ENCODE measurements around the gene TLX2. TPM values are rescaled to one million over a fixed set of nuclear protein-coding genes. Genes with fewer than 3 reads are reported as not detected.

TLX2 gene
- total and polyA plus RNA-seq, 2 of the 13 experiments (the other 11 are each of a cell fraction or from before 2014, with no cell fraction given): 0.05 to 0.20 TPM

DNA sequence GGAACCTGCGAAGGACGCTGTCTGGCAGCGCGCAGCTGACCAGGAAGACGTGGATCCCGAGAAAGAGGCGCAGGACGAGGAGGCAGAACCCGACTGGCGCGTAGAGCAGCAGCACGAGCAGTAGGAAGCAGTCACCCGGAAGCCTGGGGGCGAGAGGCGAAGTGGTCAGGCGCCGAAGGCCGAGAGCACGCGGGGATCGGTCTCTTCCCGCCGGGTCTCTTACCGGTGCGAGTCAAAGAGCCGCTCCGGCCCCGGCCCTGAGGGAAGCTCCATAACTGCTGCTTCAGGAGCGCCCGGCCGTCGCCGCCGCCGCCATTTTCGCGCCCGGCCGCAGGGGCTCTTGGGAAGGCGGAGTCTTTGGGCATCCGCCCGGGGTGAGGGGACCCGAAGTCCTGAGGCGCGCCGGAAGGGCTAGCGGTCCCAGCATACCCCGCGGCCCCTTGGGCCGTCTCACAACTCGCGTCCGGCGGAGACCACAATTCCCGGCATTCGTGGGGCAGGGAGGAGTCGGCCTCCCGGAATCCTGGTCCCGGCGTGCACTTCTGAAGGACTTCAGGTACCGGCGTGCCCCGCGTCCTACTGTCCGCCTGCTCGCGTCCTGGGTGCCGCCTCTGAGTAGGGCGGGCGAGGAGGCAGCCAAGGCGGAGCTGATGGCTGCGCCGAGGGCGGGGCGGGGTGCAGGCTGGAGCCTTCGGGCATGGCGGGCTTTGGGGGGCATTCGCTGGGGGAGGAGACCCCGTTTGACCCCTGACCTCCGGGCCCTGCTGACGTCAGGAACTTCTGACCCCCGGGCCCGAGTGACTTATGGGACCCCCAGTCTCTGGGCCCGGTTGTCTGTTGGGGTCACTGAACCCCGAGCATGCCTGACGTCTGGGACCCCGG lies 15.3 kb downstream of the TLX2 start, which contains the start of the genes AUP1 and HTRA2 (continued):
- peak; percentile 60; the same call in 1 of the 2 replicates for TF ChIP-seq ZNF556 (CRISPR knock-in tag; IDR thresholded peaks at IDR 0.05; ENCODE audit: borderline replicate concordance)
- TF ChIP-seq CSRNP2 (CRISPR knock-in tag; conservative IDR thresholded peaks at IDR 0.05; ENCODE audit: low read depth): no peak
- TF ChIP-seq, protein P1, sequence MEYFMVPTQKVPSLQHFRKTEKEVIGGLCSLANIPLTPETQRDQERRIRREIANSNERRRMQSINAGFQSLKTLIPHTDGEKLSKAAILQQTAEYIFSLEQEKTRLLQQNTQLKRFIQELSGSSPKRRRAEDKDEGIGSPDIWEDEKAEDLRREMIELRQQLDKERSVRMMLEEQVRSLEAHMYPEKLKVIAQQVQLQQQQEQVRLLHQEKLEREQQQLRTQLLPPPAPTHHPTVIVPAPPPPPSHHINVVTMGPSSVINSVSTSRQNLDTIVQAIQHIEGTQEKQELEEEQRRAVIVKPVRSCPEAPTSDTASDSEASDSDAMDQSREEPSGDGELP (IDR thresholded peaks at IDR 0.05; ENCODE audit: borderline replicate concordance, low read depth): peak; percentile 53; the same call in 1 of the 2 replicates
- TF ChIP-seq MAFG (CRISPR knock-in tag; IDR thresholded peaks at IDR 0.05): no peak
- TF ChIP-seq, protein P2, sequence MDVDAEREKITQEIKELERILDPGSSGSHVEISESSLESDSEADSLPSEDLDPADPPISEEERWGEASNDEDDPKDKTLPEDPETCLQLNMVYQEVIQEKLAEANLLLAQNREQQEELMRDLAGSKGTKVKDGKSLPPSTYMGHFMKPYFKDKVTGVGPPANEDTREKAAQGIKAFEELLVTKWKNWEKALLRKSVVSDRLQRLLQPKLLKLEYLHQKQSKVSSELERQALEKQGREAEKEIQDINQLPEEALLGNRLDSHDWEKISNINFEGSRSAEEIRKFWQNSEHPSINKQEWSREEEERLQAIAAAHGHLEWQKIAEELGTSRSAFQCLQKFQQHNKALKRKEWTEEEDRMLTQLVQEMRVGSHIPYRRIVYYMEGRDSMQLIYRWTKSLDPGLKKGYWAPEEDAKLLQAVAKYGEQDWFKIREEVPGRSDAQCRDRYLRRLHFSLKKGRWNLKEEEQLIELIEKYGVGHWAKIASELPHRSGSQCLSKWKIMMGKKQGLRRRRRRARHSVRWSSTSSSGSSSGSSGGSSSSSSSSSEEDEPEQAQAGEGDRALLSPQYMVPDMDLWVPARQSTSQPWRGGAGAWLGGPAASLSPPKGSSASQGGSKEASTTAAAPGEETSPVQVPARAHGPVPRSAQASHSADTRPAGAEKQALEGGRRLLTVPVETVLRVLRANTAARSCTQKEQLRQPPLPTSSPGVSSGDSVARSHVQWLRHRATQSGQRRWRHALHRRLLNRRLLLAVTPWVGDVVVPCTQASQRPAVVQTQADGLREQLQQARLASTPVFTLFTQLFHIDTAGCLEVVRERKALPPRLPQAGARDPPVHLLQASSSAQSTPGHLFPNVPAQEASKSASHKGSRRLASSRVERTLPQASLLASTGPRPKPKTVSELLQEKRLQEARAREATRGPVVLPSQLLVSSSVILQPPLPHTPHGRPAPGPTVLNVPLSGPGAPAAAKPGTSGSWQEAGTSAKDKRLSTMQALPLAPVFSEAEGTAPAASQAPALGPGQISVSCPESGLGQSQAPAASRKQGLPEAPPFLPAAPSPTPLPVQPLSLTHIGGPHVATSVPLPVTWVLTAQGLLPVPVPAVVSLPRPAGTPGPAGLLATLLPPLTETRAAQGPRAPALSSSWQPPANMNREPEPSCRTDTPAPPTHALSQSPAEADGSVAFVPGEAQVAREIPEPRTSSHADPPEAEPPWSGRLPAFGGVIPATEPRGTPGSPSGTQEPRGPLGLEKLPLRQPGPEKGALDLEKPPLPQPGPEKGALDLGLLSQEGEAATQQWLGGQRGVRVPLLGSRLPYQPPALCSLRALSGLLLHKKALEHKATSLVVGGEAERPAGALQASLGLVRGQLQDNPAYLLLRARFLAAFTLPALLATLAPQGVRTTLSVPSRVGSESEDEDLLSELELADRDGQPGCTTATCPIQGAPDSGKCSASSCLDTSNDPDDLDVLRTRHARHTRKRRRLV (CRISPR knock-in tag; IDR thresholded peaks at IDR 0.05): peak; percentile 95
- TF ChIP-seq SRF (IDR thresholded peaks at IDR 0.05; ENCODE audit: low read depth, low read length): 0 out of 2 replicates have a peak, but pooled peaks have one; percentile 19
- TF ChIP-seq SP1 (IDR thresholded peaks at IDR 0.05): no peak
- peak; percentile 90 for TF ChIP-seq SP1 (CRISPR knock-in tag; IDR thresholded peaks at IDR 0.05)
- peak; percentile 96 for TF ChIP-seq ZNF747 (CRISPR knock-in tag; IDR thresholded peaks at IDR 0.05; ENCODE audit: borderline replicate concordance)
- TF ChIP-seq, protein P3, sequence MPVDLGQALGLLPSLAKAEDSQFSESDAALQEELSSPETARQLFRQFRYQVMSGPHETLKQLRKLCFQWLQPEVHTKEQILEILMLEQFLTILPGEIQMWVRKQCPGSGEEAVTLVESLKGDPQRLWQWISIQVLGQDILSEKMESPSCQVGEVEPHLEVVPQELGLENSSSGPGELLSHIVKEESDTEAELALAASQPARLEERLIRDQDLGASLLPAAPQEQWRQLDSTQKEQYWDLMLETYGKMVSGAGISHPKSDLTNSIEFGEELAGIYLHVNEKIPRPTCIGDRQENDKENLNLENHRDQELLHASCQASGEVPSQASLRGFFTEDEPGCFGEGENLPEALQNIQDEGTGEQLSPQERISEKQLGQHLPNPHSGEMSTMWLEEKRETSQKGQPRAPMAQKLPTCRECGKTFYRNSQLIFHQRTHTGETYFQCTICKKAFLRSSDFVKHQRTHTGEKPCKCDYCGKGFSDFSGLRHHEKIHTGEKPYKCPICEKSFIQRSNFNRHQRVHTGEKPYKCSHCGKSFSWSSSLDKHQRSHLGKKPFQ (CRISPR knock-in tag; IDR thresholded peaks at IDR 0.05; ENCODE audit: insufficient replicate concordance): peak; percentile 18
- peak; percentile 62 for TF ChIP-seq ZNF430 (CRISPR knock-in tag; IDR thresholded peaks at IDR 0.05)
- TF ChIP-seq, protein P4, sequence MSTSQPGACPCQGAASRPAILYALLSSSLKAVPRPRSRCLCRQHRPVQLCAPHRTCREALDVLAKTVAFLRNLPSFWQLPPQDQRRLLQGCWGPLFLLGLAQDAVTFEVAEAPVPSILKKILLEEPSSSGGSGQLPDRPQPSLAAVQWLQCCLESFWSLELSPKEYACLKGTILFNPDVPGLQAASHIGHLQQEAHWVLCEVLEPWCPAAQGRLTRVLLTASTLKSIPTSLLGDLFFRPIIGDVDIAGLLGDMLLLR (CRISPR knock-in tag; IDR thresholded peaks at IDR 0.05): peak; percentile 67; the same call in 1 of the 2 replicates
- no peak for TF ChIP-seq PAF1 (CRISPR knock-in tag; IDR thresholded peaks at IDR 0.05)
- peak; percentile 91; the same call in 1 of the 2 replicates for TF ChIP-seq ZFP91 (CRISPR knock-in tag; IDR thresholded peaks at IDR 0.05; ENCODE audit: borderline replicate concordance)

Data from HepG2 (cell line).